GM19099 (cell line): ENCODE measurements around the gene MORN4.
A peak's percentile ranks its signal among the peaks of the same experiment; 100 is the strongest.

Experiments
- POLR2A ChIP-seq: IDR thresholded peaks from 3 replicates; pipeline ENCODE4 v1.6.1; 2011; ENCODE audit warnings: low read depth; ENCODE audit not compliant: insufficient read length; ENCODE audit errors: extremely low read depth

Gene MORN4

DNA sequence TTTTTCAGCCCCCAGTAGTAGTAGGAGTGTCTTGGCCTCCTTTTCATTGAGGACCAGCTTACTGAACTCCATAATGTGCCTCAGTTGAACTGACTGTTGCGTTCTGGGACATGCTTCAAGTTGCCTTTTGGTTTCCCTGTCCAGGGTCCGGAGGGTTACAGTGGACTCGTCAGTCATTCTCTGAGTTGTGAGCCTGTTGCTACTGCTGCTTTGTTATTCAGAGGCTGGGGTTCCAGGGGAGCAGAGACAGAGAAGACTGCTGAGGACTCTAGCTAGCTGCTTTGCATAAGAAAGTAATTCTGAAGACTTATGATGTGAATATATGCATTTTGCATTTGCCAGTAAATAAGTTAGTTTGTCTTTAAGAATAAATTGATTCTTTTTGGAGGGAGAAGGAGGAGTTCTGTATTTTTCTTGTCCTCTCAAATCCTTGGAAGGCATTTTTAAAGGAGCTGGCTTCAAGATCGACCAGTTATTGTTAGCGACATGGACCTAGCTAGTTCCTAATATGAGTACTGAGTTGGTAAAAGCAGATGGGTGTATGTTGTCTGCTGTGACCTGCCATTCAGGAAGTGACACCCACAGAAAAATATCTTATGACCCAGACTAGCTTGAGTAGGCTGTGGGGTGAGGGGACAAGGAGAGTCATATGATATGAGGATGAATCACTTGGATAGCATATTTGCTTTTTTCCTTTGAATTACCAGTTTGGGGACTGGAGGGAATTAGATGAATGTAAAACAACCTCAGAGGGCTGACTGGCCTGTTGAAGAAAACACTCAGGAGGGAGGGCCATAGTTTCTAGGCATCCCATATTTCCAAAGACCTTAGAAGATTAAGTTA lies 15.5 kb upstream of the MORN4 start:
- TF ChIP-seq POLR2A: no peak

- TF ChIP-seq POLR2A: no peak
These were observed 14.3 kb upstream of the MORN4 start for GRCh38 chr10:97647556-97647955.

GRCh38 chr10:97644936-97645335 lies 11.6 kb upstream of the MORN4 start:
- TF ChIP-seq POLR2A: no peak

DNA sequence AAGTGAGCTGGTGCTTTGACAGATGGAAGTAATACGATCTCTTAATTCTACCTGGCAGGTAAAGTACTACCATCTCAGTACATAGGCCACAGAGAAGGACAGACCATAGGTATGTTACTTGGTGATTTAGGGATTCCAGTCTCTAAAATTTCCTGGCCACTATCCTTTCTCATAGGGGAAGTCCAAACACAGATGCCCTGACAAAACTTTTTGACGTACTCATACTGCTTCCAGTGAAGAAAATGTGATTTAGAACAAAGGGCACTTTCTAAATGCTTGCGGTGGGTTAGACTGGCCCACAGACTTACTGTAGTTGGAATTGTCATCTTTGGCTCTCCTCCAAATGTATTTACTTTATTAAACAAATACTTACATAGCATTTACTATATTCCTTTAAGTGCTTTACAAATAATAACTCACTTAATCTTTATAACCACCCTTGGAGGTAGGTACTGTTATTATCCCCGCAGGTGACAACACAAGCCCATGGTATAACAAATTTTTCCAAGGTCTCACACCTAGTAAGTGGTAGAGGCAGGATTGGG lies 10.2 kb upstream of the MORN4 start:
- TF ChIP-seq POLR2A: no peak

- no peak for TF ChIP-seq POLR2A
These were observed 7.8 kb upstream of the MORN4 start for GRCh38 chr10:97640868-97641811.

- TF ChIP-seq POLR2A: peak; percentile 69
These were observed 7.0 kb upstream of the MORN4 start, which contains the start of gene PI4K2A for GRCh38 chr10:97640174-97640867. PI4K2A (plus strand) TSS chr10:97640671; CDS start chr10:97640743, 72 bp downstream.

DNA sequence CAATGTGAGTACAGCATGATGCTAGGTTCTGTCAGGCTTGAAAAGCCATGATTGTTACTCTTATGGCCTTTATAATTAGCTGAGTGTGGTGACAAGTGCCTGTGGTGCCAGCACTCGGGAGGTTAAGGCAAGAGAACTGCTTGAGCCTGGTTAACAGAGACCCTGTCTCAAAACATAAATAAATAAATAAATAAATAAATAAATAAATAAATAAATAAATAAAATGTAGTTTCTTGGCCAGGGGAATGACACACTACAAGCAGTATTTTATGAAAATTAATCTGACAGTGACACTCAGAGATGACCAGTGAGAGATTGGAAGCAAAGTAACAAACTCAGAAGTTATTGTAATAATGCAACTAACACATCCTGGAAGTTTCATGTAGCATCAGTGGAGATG lies 2.3 kb upstream of the MORN4 start:
- no peak for TF ChIP-seq POLR2A

- TF ChIP-seq POLR2A: no peak
These were observed 621 bp upstream of the MORN4 start for GRCh38 chr10:97633921-97634320.

DNA sequence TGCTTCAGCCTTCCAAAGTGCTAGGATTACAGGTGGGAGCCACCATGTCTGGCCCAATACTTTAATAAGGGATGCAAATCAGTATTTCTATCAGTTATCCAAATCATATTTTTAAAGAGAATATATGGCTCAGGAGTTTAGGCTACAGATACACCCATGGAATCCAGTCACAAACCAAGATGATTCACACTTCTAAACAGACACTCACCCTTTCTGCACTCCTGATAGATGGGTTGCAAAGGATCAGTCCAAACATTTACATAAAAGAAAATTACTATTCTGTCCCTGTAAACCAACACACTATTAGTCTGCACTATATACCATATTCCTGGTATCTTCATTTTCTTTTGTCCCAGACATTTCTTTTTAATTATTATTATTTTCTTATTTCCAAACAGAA lies 2.2 kb downstream of the MORN4 start:
- TF ChIP-seq POLR2A: no peak

DNA sequence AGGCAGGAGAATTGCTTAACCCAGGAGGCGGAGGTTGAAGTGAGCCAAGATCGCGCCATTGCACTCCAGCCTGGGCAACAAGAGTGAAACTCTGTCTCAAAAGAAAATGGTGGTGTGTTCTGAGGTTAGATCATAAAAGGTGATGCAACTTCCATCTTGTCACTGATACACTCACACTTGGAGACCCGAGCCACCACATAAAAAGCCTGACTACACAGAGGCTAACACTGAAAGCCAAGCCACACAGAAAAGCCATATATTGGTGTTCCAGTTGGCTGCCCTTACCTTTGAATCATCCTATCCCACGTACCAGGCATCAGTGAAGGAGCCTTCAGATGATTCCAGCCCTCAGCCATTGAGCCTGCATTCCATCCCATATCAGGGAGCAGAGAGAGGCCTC lies 4.0 kb downstream of the MORN4 start:
- no peak for TF ChIP-seq POLR2A

DNA sequence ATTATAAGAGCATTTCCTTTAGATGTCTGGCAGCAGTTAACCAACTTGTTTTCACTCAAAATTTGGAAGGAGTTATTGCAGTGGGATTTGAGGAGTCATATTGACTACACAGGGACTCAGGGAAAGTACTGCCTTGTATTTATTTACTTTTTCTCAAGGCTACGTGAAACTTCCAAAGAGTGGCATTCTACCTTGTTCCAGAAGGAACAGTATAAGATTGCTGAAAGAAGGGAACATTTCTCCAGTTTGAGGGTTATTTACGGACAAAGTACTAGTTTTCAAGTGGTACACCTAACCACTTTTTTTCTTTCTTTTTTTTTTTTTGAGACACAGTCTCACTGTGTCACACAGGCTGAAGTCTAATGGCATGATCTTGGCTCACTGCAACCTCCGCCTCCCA lies 5.1 kb downstream of the MORN4 start:
- no peak for TF ChIP-seq POLR2A

GRCh38 chr10:97627731-97628130 lies 5.6 kb downstream of the MORN4 start:
- TF ChIP-seq POLR2A: no peak

GRCh38 chr10:97623277-97623676 lies 10.0 kb downstream of the MORN4 start:
- no peak for TF ChIP-seq POLR2A

GRCh38 chr10:97618733-97619132 lies 14.6 kb downstream of the MORN4 start:
- TF ChIP-seq POLR2A: no peak

GRCh38 chr10:97618285-97618684 lies 15.0 kb downstream of the MORN4 start:
- no peak for TF ChIP-seq POLR2A
